Testis (tissue), 3 donors: ENCODE results near the gene GAK. TPM values are rescaled to one million over a fixed set of nuclear protein-coding genes. Genes with fewer than 3 reads are reported as not detected.

Experiments used
- DNase-seq: peaks from one replicate; pipeline ENCODE4 v3.0.0-alpha.2; 2019
- H3K27ac ChIP-seq, 2 donors: fragments of 200-600 bp; sonication (generic); one replicate each; pipeline ENCODE4 v1.5.1; 2019
- H3K27me3 ChIP-seq: fragments of 200-600 bp; sonication (generic); one replicate; pipeline ENCODE4 v1.5.1; 2019
- H3K36me3 ChIP-seq: fragments of 200-600 bp; sonication (generic); one replicate; pipeline ENCODE4 v1.5.1; 2017; ENCODE audit warnings: low read depth; ENCODE audit errors: missing control alignments
- H3K4me1 ChIP-seq: fragments of 200-600 bp; sonication (generic); one replicate; pipeline ENCODE4 v1.5.1; 2019
- H3K4me3 ChIP-seq, 2 donors: fragments of 200-600 bp; sonication (generic); one replicate each; pipeline ENCODE4 v1.5.1; 2017 to 2019
- H3K9me3 ChIP-seq: fragments of 200-600 bp; sonication (generic); one replicate; pipeline ENCODE4 v1.5.1; 2017
- POLR2A ChIP-seq: fragments of 450-650 bp; IDR thresholded peaks from one replicate; pipeline ENCODE4 v1.6.1; 2017; ENCODE audit warnings: antibody characterized with exemption, mild to moderate bottlenecking, moderate library complexity
- WGBS, 2 donors: methylation state at CpG; one replicate each; pipeline ENCODE4 v1.1.5; 2018; 5-methylcytosine and 5-hydroxymethylcytosine counted together
- intact Hi-C: fragments of 100-400 bp; cut with DNase I; formaldehyde crosslinking; loops from one replicate; pipeline ENCODE4 v1.15.1; 2023; ENCODE audit warnings: low total_unique reads
- polyA plus RNA-seq: library from polyadenylated mRNA; stranded (reverse); fragments of 350-450 nt; fragmentation: Illumina TruSeq; extraction: RNeasy Lipid Tissue Mini Kit (QIAGEN cat#74804); gene quantifications from one replicate; pipeline ENCODE4 v1.2.3, GENCODE V29; 2014; ENCODE audit warnings: low read depth, low replicate concordance; ENCODE audit not compliant: insufficient read depth
- total RNA-seq, 2 donors: library from RNA; depleted of rRNA; stranded (reverse); fragments of >200 nt; gene quantifications; one replicate each; pipeline ENCODE4 v1.2.3, GENCODE V29; 2016
- TF ChIP-seq, protein P1 (sequence below), 3 experiments: fragments of 450-650 bp in 2 of 3; fragments of 200-600 bp in 1 of 3; sonication (generic) in 1 of 3; IDR thresholded peaks; one replicate each; pipeline ENCODE4 v1.5.1; 2016 to 2019; ENCODE audit warnings: antibody characterized with exemption in 3 of 3, mild to moderate bottlenecking in 2 of 3, moderate library complexity in 1 of 3

The GAK gene
- total and polyA plus RNA-seq, 3 donors from 2014 or later = 130 to 229 (median 226) TPM

GRCh38 chr4:869776-870175 lies 62.3 kb downstream of the GAK start:
- H3K9me3 ChIP-seq = no peaks in the 10 kb centered on the region
- no peak for DNase-seq
- intact Hi-C loops = no loop called here

GRCh38 chr4:868421-868820 lies 63.7 kb downstream of the GAK start:
- Histone ChIP-seq H3K27ac (no peak overlapping the region), H3K36me3 (no peaks in the 10 kb centered on the region), H3K4me1 (no peaks in the 10 kb centered on the region), H3K4me3 (no peak overlapping the region), H3K9me3 (no peaks in the 10 kb centered on the region), H3K27me3 (no peaks in the 10 kb centered on the region)
- intact Hi-C loops = no loop called here
- no peak for DNase-seq
- WGBS, 2 donors = 98 to 100% methylated on average over 1 to 21 of the region's 21 CpGs
- no peak for TF ChIP-seq POLR2A
- TF ChIP-seq, protein P1, sequence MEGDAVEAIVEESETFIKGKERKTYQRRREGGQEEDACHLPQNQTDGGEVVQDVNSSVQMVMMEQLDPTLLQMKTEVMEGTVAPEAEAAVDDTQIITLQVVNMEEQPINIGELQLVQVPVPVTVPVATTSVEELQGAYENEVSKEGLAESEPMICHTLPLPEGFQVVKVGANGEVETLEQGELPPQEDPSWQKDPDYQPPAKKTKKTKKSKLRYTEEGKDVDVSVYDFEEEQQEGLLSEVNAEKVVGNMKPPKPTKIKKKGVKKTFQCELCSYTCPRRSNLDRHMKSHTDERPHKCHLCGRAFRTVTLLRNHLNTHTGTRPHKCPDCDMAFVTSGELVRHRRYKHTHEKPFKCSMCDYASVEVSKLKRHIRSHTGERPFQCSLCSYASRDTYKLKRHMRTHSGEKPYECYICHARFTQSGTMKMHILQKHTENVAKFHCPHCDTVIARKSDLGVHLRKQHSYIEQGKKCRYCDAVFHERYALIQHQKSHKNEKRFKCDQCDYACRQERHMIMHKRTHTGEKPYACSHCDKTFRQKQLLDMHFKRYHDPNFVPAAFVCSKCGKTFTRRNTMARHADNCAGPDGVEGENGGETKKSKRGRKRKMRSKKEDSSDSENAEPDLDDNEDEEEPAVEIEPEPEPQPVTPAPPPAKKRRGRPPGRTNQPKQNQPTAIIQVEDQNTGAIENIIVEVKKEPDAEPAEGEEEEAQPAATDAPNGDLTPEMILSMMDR (IDR thresholded peaks at IDR 0.05) = no peak

More at GRCh38 chr4:869776-870175, 62.3 kb downstream of the GAK start:
- no peaks in the 10 kb centered on the region for H3K36me3 ChIP-seq
- H3K4me3 ChIP-seq = no peak overlapping the region
- 94 to 95% methylated on average over 14 to 15 of the region's 15 CpGs for WGBS, 2 donors
- no peaks in the 10 kb centered on the region for H3K4me1 ChIP-seq
- no peaks in the 10 kb centered on the region for H3K27me3 ChIP-seq
- no peak overlapping the region for H3K27ac ChIP-seq
- no peak for TF ChIP-seq POLR2A
- TF ChIP-seq, protein P1 (IDR thresholded peaks at IDR 0.05) = no peak

DNA sequence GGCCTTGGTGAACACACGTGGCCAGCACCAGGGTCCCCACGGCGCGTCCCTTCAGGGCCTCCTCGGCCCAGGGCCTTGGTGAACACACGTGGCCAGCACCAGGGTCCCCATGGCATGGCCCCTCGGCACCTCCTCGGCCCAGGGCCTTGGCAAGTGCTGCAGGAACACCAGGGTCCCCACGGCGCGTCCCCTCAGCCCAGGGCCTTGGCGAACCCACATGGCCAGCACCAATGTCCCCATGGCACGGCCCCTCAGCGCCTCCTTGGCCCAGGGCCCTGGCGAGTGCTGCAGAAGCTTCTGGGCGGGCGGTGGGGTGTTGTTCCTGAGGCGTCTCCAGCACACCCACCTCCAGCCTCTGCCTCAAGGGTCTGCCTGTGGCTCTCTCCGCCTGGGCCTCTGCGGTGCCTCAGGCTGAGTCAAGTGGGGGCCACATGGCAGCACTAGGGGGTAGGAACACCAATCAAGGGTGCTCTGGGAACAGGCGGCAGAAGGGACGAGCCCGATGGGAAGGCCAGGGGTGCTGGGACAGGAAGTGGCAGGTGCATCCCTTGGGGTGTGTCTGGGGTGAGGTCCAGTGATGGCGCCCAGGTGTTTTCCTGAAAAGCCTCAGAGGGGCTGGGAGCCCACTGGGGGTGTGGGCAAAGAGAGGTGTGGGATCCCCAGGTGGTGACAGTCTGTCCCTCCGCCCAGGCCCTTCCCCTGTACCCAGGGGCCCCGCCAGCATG lies 64.4 kb downstream of the GAK start:
- no peaks in the 10 kb centered on the region for H3K36me3 ChIP-seq
- H3K27me3 ChIP-seq = no peaks in the 10 kb centered on the region
- 87 to 96% methylated on average over 6 to 26 of the region's 26 CpGs for WGBS, 2 donors

GRCh38 chr4:866761-867390 lies 65.2 kb downstream of the GAK start:
- H3K4me1 ChIP-seq = no peaks in the 10 kb centered on the region
- no peak for TF ChIP-seq POLR2A
- TF ChIP-seq, protein P1 (IDR thresholded peaks at IDR 0.05) = no peak
- H3K4me3 ChIP-seq = no peak overlapping the region
- H3K27ac ChIP-seq = no peak overlapping the region
- intact Hi-C loops = no loop called here
- H3K27me3 ChIP-seq = no peaks in the 10 kb centered on the region
- H3K36me3 ChIP-seq = no peaks in the 10 kb centered on the region
- H3K9me3 ChIP-seq = no peaks in the 10 kb centered on the region
- DNase-seq = no peak
- 90 to 98% methylated on average over 6 to 28 of the region's 28 CpGs for WGBS, 2 donors

More for the DNA sequence above, 64.4 kb downstream of the GAK start:
- H3K4me3 ChIP-seq = no peak overlapping the region
- H3K27ac ChIP-seq = no peak overlapping the region
- TF ChIP-seq POLR2A = no peak
- TF ChIP-seq, protein P1 (IDR thresholded peaks at IDR 0.05) = no peak
- no peak for DNase-seq
- H3K9me3 ChIP-seq = no peaks in the 10 kb centered on the region
- H3K4me1 ChIP-seq = no peaks in the 10 kb centered on the region
- intact Hi-C loops = no loop called here
